Measurements from ENCODE around the gene THSD4. TPM values are rescaled to one million over a fixed set of nuclear protein-coding genes. Genes with fewer than 3 reads are reported as not detected.

Gene THSD4
- total RNA-seq, 4 donors from 2014 or later, result 16.6 to 25.3 (median 24.1) TPM

- TF ChIP-seq POLR2A (IDR thresholded peaks at IDR 0.05) (no peak), POLR2AphosphoS5 (IDR thresholded peaks at IDR 0.05) (no peak)
- DNase-seq (ENCODE audit: low spot score in 2 of 2), result no peak
- Histone ChIP-seq H3K27ac (no peak overlapping the region), H3K4me3 (no peak overlapping the region), H3K36me3 (no peaks in the 10 kb centered on the region), H3K27me3 (no peaks in the 10 kb centered on the region), H3K4me1 (peaks cover 8% of the 10 kb centered on the region), H3K9me3 (no peaks in the 10 kb centered on the region)
- 68% methylated on average over 4 of the region's 4 CpGs for WGBS
These were observed 541.2 kb downstream of the THSD4 start for GRCh38 chr15:71656425-71656824.

GRCh38 chr15:71657141-71657540 is 541.9 kb downstream of the THSD4 start:
- H3K9me3 ChIP-seq, result no peaks in the 10 kb centered on the region
- H3K4me1 ChIP-seq, result peaks cover 6% of the 10 kb centered on the region
- no peak for DNase-seq (ENCODE audit: low spot score in 2 of 2)
- no peak overlapping the region for H3K4me3 ChIP-seq
- H3K36me3 ChIP-seq, result no peaks in the 10 kb centered on the region
- WGBS, result 93% methylated on average over 2 of the region's 2 CpGs
- no peak overlapping the region for H3K27ac ChIP-seq
- H3K27me3 ChIP-seq, result no peaks in the 10 kb centered on the region
- TF ChIP-seq CTCF (IDR thresholded peaks at IDR 0.05), result no peak
- no peak for TF ChIP-seq POLR2AphosphoS5 (IDR thresholded peaks at IDR 0.05)
- no peak for TF ChIP-seq POLR2A (IDR thresholded peaks at IDR 0.05)
- TF ChIP-seq EP300 (IDR thresholded peaks at IDR 0.05), result no peak

GRCh38 chr15:71658036-71658435 is 542.8 kb downstream of the THSD4 start:
- 79% methylated on average over 7 of the region's 7 CpGs for WGBS
- H3K36me3 ChIP-seq, result no peaks in the 10 kb centered on the region
- no peaks in the 10 kb centered on the region for H3K27me3 ChIP-seq
- H3K9me3 ChIP-seq, result no peaks in the 10 kb centered on the region
- no peak for DNase-seq (ENCODE audit: low spot score in 2 of 2)
- no peak overlapping the region for H3K4me3 ChIP-seq
- TF ChIP-seq EP300 (IDR thresholded peaks at IDR 0.05), result no peak
- TF ChIP-seq CTCF (IDR thresholded peaks at IDR 0.05), result no peak
- no peak for TF ChIP-seq POLR2AphosphoS5 (IDR thresholded peaks at IDR 0.05)
- no peak for TF ChIP-seq POLR2A (IDR thresholded peaks at IDR 0.05)
- no peak overlapping the region for H3K27ac ChIP-seq
- peaks cover 6% of the 10 kb centered on the region for H3K4me1 ChIP-seq

GRCh38 chr15:71658827-71659729 is 543.8 kb downstream of the THSD4 start:
- TF ChIP-seq POLR2AphosphoS5 (IDR thresholded peaks at IDR 0.05), result no peak
- TF ChIP-seq CTCF (IDR thresholded peaks at IDR 0.05), result no peak
- TF ChIP-seq POLR2A (IDR thresholded peaks at IDR 0.05), result no peak
- no peak for TF ChIP-seq EP300 (IDR thresholded peaks at IDR 0.05)
- Histone ChIP-seq H3K4me1 (peaks cover 6% of the 10 kb centered on the region), H3K27ac (no peak overlapping the region), H3K36me3 (no peaks in the 10 kb centered on the region), H3K9me3 (no peaks in the 10 kb centered on the region), H3K27me3 (no peaks in the 10 kb centered on the region), H3K4me3 (no peak overlapping the region)
- 100% methylated on average over 2 of the region's 2 CpGs for WGBS
- no peak for DNase-seq (ENCODE audit: low spot score in 2 of 2)

DNA sequence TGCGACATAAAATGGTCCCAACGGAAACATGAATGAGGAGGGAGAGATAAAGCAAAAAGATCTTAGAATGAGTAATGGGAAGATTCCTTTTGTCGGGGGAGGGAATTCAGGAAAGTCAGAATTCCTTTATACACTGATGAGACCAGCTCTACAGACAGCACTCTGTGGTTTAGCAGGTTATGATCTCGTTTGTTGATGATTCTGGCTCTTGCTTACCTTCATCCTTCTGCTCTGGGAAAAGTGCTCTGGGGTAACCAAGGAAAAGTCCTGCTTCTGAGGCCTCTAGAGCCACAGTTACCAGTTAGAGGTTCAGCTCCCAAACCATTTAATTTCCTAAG is 544.4 kb downstream of the THSD4 start:
- Histone ChIP-seq H3K27me3 (no peaks in the 10 kb centered on the region), H3K4me1 (peaks cover 6% of the 10 kb centered on the region), H3K36me3 (no peaks in the 10 kb centered on the region), H3K27ac (no peak overlapping the region), H3K9me3 (no peaks in the 10 kb centered on the region), H3K4me3 (no peak overlapping the region)
- TF ChIP-seq POLR2A (IDR thresholded peaks at IDR 0.05) (no peak), EP300 (IDR thresholded peaks at IDR 0.05) (no peak), CTCF (IDR thresholded peaks at IDR 0.05) (no peak), POLR2AphosphoS5 (IDR thresholded peaks at IDR 0.05) (no peak)
- DNase-seq (ENCODE audit: low spot score in 2 of 2), result no peak
- WGBS, result 81% methylated on average over 4 of the region's 4 CpGs

Measured in suprapubic skin (tissue), 4 donors.